Epithelial cell of alveolus of lung (primary cell): ENCODE measurements around the gene ZNF532. TPM values are rescaled to one million over a fixed set of nuclear protein-coding genes. Genes with fewer than 3 reads are reported as not detected.

Source experiments
- total RNA-seq: library from RNA; depleted of rRNA; stranded (reverse); fragments of >200 nt; gene quantifications from 2 replicates; pipeline ENCODE4 v1.2.1, GENCODE V29; 2015

Gene ZNF532, protein sequence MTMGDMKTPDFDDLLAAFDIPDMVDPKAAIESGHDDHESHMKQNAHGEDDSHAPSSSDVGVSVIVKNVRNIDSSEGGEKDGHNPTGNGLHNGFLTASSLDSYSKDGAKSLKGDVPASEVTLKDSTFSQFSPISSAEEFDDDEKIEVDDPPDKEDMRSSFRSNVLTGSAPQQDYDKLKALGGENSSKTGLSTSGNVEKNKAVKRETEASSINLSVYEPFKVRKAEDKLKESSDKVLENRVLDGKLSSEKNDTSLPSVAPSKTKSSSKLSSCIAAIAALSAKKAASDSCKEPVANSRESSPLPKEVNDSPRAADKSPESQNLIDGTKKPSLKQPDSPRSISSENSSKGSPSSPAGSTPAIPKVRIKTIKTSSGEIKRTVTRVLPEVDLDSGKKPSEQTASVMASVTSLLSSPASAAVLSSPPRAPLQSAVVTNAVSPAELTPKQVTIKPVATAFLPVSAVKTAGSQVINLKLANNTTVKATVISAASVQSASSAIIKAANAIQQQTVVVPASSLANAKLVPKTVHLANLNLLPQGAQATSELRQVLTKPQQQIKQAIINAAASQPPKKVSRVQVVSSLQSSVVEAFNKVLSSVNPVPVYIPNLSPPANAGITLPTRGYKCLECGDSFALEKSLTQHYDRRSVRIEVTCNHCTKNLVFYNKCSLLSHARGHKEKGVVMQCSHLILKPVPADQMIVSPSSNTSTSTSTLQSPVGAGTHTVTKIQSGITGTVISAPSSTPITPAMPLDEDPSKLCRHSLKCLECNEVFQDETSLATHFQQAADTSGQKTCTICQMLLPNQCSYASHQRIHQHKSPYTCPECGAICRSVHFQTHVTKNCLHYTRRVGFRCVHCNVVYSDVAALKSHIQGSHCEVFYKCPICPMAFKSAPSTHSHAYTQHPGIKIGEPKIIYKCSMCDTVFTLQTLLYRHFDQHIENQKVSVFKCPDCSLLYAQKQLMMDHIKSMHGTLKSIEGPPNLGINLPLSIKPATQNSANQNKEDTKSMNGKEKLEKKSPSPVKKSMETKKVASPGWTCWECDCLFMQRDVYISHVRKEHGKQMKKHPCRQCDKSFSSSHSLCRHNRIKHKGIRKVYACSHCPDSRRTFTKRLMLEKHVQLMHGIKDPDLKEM (N-terminal part only)
- total RNA-seq = 36.6 and 45.7 TPM in 2 replicates

DNA sequence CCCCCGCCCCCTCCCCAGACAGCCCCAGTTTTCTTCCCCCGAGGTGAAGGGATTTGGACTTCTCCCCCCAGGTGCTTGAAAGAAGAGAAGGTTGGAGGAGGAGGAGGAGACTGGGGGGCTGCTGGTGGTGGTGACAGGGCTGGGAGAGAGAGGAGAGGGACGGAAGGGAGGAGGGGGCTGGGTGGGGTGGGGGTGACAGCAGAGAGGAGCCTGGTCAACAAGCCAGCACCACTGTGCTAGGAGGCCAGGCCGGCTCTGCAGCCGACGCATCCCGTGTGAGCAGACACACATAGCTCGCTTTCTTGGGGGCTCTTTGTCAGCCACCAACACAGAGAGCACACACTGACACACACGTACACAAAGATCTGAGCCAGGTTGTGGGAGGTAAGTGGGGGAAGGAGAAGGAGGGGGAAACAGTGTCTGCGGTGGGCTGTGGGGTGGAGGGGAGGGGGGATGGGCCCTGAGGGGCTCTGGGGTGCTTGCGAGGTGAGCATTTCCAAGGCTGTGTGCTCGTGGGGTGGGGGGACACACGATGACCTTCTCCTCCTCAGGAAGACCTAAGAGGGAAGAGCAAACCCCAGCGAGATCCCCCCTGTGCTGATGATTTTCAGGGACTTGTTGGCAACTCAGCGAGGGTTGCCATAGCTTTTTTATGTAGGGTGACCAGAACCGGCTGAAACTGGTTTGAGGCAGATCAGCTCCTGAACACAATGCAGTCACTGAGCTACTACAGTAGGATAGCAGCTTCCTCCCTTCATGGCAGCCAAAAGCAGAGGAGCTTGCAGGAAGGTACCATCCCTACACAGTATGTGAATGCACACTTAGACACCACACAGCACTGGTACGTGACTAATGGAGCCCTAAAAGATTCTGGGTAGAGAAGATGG is at the start of gene ZNF532:
TSS of gene ZNF532 (plus strand) at position 732 of the 887 bp plus-strand sequence. CDS start 53,411 bp downstream, outside the sequence.

Other genes with a start within 250 kb of the ZNF532 start
- 2.6 and 7.4 TPM in 2 replicates for gene ALPK2, start 235.8 kb upstream of the ZNF532 start, total RNA-seq
- 11.9 and 12.1 TPM in 2 replicates for gene MALT1, start 193.4 kb upstream of the ZNF532 start, total RNA-seq